Tibial artery (tissue), 4 donors: ENCODE results near the gene DSCAM.
"Not testable (repeated sequence)": the region's sequence is repeated elsewhere in the genome, so short reads cannot be mapped to it uniquely, and the experiment has no call there.

Source experiments
- DNase-seq, 2 donors: peaks; one replicate each; pipeline ENCODE4 v3.0.0-alpha.2; 2019
- H3K27ac ChIP-seq, 2 donors: fragments of 200-600 bp; sonication (generic) in 1 of 2; 1 replicate in 1 of 2; 2 replicates in 1 of 2; pipeline ENCODE4 v1.5.1; 2018 to 2019; ENCODE audit warnings: mild to moderate bottlenecking in 1 of 2
- H3K27me3 ChIP-seq, 2 donors: fragments of 200-600 bp; sonication (generic) in 1 of 2; one replicate each; pipeline versions ENCODE4 v1.5.1 to v1.6.0; 2016 to 2019
- H3K36me3 ChIP-seq, 3 donors: fragments of 200-600 bp; sonication (generic) in 2 of 3; one replicate each; pipeline ENCODE4 v1.5.1; 2016 to 2019; ENCODE audit warnings: mild to moderate bottlenecking in 2 of 3
- H3K4me1 ChIP-seq, 4 donors: fragments of 200-600 bp; sonication (generic) in 2 of 4; 1 replicate in 3 of 4; 2 replicates in 1 of 4; pipeline ENCODE4 v1.5.1; 2016 to 2019
- H3K4me3 ChIP-seq, 2 donors: fragments of 200-600 bp; sonication (generic) in 1 of 2; 1 replicate in 1 of 2; 2 replicates in 1 of 2; pipeline ENCODE4 v1.5.1; 2018 to 2019; ENCODE audit warnings: mild to moderate bottlenecking in 2 of 2
- H3K9me3 ChIP-seq, 3 donors: fragments of 200-600 bp; sonication (generic) in 1 of 3; one replicate each; pipeline ENCODE4 v1.5.1; 2016 to 2019
- intact Hi-C: fragments of 100-400 bp; cut with DNase I; formaldehyde crosslinking; loops from one replicate; pipeline ENCODE4 v1.15.0; 2023; ENCODE audit warnings: low total_unique reads
- TF ChIP-seq, protein P1 (sequence below), 2 experiments: fragments of 200-600 bp in 1 of 2; fragments of 450-650 bp in 1 of 2; IDR thresholded peaks; one replicate each; pipeline ENCODE4 v1.5.1; 2017 to 2019; ENCODE audit warnings: antibody characterized with exemption in 2 of 2, mild to moderate bottlenecking in 1 of 2, moderate library complexity in 1 of 2

The DSCAM gene, protein sequence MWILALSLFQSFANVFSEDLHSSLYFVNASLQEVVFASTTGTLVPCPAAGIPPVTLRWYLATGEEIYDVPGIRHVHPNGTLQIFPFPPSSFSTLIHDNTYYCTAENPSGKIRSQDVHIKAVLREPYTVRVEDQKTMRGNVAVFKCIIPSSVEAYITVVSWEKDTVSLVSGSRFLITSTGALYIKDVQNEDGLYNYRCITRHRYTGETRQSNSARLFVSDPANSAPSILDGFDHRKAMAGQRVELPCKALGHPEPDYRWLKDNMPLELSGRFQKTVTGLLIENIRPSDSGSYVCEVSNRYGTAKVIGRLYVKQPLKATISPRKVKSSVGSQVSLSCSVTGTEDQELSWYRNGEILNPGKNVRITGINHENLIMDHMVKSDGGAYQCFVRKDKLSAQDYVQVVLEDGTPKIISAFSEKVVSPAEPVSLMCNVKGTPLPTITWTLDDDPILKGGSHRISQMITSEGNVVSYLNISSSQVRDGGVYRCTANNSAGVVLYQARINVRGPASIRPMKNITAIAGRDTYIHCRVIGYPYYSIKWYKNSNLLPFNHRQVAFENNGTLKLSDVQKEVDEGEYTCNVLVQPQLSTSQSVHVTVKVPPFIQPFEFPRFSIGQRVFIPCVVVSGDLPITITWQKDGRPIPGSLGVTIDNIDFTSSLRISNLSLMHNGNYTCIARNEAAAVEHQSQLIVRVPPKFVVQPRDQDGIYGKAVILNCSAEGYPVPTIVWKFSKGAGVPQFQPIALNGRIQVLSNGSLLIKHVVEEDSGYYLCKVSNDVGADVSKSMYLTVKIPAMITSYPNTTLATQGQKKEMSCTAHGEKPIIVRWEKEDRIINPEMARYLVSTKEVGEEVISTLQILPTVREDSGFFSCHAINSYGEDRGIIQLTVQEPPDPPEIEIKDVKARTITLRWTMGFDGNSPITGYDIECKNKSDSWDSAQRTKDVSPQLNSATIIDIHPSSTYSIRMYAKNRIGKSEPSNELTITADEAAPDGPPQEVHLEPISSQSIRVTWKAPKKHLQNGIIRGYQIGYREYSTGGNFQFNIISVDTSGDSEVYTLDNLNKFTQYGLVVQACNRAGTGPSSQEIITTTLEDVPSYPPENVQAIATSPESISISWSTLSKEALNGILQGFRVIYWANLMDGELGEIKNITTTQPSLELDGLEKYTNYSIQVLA (N-terminal part only)

DNA sequence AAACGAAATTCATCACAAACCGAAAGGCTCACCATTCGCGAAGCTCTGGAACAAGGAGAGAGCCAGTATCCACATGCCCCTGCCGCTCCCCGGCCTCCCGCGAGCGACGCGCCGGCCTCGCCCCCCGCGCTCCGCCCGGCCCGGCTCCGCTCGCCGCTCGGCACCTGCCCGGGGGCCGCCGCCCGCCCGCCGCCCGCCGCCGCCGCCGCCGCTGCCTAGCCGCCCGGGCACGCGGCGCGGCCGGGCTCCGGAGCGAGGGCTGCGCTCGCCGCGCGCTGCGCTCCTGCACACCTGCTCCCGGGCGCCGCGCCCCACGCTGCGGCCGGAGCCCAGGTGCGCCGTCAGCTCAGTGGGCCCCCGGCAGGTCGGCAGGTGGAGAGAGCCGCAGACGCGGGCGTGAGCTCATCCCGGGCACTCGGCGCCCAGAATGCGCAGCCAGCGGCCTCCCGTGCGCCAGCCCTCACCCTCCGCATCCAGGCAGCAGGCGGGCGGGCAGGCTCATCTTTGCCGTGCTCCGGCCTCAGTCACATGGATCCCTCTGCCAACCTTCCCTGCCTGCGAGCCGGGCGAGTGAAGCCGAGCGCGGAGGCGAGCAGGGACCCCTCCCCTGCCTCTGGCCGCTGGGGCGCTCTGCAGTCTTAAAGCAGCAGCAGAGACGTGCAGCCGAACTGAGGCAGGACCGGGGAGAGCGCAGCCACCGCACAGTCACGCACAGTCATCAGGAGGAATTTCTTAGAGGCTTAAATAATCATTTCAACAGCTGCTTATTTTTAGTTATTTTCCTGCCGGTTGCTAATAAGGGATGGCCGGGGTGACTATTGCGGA is at the start of gene DSCAM:
DSCAM (minus strand) TSS at position 572 of the 825 bp plus-strand sequence; CDS start at position 75, 497 bp downstream.
- Histone ChIP-seq H3K4me3 (no peak within 1 kb of the TSS), H3K9me3 (no peaks in the 10 kb centered on the region), H3K4me1 (peaks cover 0 to 5% (median 0%) of the 10 kb centered on the region in 4 donors), H3K36me3 (no peaks in the 10 kb centered on the region), H3K27ac (no peak within 1 kb of the TSS), H3K27me3 (peaks cover 0 to 47% of the 10 kb centered on the region in 2 donors)
- TF ChIP-seq, protein P1, sequence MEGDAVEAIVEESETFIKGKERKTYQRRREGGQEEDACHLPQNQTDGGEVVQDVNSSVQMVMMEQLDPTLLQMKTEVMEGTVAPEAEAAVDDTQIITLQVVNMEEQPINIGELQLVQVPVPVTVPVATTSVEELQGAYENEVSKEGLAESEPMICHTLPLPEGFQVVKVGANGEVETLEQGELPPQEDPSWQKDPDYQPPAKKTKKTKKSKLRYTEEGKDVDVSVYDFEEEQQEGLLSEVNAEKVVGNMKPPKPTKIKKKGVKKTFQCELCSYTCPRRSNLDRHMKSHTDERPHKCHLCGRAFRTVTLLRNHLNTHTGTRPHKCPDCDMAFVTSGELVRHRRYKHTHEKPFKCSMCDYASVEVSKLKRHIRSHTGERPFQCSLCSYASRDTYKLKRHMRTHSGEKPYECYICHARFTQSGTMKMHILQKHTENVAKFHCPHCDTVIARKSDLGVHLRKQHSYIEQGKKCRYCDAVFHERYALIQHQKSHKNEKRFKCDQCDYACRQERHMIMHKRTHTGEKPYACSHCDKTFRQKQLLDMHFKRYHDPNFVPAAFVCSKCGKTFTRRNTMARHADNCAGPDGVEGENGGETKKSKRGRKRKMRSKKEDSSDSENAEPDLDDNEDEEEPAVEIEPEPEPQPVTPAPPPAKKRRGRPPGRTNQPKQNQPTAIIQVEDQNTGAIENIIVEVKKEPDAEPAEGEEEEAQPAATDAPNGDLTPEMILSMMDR (IDR thresholded peaks at IDR 0.05), result no peak
- DNase-seq, result no peak
- intact Hi-C loops, result no loop called here

DNA sequence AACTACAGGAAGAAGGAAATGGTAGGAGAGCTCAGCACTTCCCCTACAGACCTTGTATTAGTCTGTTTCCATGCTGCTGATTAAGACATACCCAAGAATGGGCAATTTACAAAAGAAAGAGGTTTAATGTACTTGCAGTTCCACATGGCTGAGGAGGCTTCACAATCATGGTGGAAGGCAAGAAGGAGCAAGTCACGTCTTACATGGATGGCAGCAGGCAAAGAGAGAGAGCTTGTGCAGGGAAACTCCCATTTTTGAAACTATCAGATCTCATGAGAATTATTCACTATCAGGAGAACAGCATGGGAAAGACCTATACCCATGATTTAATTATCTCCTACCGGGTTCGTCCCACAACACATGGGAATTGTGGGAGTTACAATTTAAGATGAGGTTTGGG is 48.7 kb upstream of the DSCAM start:
- H3K36me3 ChIP-seq, H3K27me3 ChIP-seq, H3K4me3 ChIP-seq, DNase-seq, intact Hi-C loops, H3K4me1 ChIP-seq, H3K27ac ChIP-seq: not testable (repeated sequence)
- H3K9me3 ChIP-seq, result peaks cover 0 to 13% (median 6%) of the 10 kb centered on the region in 3 donors

DNA sequence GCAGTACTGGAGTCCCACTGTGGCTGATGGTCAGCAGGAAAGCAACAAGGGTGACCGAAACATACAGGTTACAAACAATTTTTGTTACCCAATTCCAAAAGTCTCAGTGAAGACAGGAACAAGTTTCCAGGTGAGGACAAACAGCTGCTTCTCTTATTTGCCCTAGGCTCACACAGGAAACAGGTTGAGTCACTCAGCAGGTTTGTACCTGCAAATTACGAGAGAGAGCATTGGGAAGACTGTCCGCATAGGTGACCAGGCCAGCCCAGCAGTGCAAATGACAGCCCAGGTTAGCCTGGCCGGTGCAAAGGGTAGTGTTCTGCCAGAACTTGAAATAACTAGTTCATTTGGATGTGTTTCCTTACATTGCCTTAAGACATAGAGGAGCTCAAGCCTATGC is 40.0 kb upstream of the DSCAM start:
- H3K36me3 ChIP-seq, result no peaks in the 10 kb centered on the region
- DNase-seq, result no peak
- H3K27ac ChIP-seq, result no peak overlapping the region
- TF ChIP-seq, protein P1 (IDR thresholded peaks at IDR 0.05), result no peak
- intact Hi-C loops, result no loop called here
- H3K4me3 ChIP-seq, result no peak overlapping the region
- H3K4me1 ChIP-seq, result no peaks in the 10 kb centered on the region
- no peaks in the 10 kb centered on the region for H3K27me3 ChIP-seq
- no peaks in the 10 kb centered on the region for H3K9me3 ChIP-seq

- no peak for DNase-seq
- Histone ChIP-seq H3K36me3 (no peaks in the 10 kb centered on the region), H3K27ac (no peak overlapping the region), H3K9me3 (no peaks in the 10 kb centered on the region), H3K4me1 (no peaks in the 10 kb centered on the region), H3K27me3 (no peaks in the 10 kb centered on the region), H3K4me3 (no peak overlapping the region)
- TF ChIP-seq, protein P1 (IDR thresholded peaks at IDR 0.05), result no peak
- intact Hi-C loops, result no loop called here
Measured at GRCh38 chr21:40886006-40886405, 39.0 kb upstream of the DSCAM start.

DNA sequence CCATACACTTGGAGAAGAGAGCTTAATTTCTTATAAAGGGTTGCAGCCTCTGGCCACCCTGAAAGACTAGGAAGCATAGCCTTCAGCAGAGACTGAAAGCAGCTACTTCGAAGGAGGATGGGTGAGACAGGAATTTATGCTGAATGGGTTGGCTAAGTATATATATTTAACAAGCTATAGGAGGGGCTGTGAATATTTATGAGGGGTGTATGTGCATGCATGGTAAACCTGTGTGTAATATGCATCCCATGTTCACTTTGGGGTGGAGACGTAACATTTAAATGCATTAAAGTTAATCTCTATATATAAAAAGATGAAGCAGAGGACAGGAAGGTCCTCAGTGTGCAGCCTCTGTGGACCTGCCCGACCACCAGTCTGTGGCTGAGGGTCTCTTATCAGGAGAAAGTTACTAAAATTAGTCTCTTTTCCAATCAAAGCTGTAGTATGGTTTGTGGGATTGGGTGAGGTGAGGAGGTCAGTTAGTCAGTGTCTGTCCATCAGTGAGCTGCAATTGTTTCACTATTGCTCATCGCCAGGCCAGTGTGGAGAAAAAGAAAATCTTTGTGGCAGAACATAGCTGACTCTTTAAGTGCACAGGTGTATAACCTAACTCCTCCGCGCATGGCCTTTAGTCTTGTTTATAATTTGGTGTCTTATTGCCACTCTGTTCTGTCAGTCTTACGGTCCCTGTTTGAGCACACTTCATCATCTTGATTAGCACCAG is 35.4 kb upstream of the DSCAM start:
- no peak overlapping the region for H3K4me3 ChIP-seq
- no peaks in the 10 kb centered on the region for H3K36me3 ChIP-seq
- intact Hi-C loops, result no loop called here
- no peak overlapping the region for H3K27ac ChIP-seq
- no peaks in the 10 kb centered on the region for H3K9me3 ChIP-seq
- H3K27me3 ChIP-seq, result no peaks in the 10 kb centered on the region
- TF ChIP-seq, protein P1 (IDR thresholded peaks at IDR 0.05), result no peak
- no peak for DNase-seq
- H3K4me1 ChIP-seq, result no peaks in the 10 kb centered on the region
